H1 (cell line): ENCODE measurements around the gene OPN3. TPM values are rescaled to one million over a fixed set of nuclear protein-coding genes. Genes with fewer than 3 reads are reported as not detected.

ENCODE experiments used
- CTCF ChIA-PET: fragments of 300-600 bp; sonication (Branson Sonifier 250); formaldehyde crosslinking; loops from one replicate; lab custom pipeline; 2021; ENCODE audit not compliant: partially characterized antibody; lab: Charles Lee
- POLR2A ChIA-PET: fragments of 300-600 bp; sonication (Branson Sonifier 250); formaldehyde crosslinking; loops from one replicate; lab custom pipeline; 2021; ENCODE audit warnings: inconsistent platforms; ENCODE audit not compliant: partially characterized antibody; lab: Charles Lee
- DNase-seq, 2 experiments: peaks; one replicate each; pipeline versions ENCODE4 v3.0.0 to v3.0.0-alpha.2; 2010 to 2022; ENCODE audit warnings: low spot score in 2 of 2, low read depth in 1 of 2, mixed read lengths in 1 of 2
- FAIRE-seq: peaks from 2 replicates; lab custom pipeline; 2011; peaks lifted over from hg19 to GRCh38; lab: Jason Lieb, UNC
- H2AFZ ChIP-seq: 2 replicates; pipeline ENCODE4 v1.8.1; 2012; ENCODE audit warnings: low read length, inconsistent platforms
- H2AK5ac ChIP-seq: 2 replicates; pipeline ENCODE4 v1.6.1; 2013; ENCODE audit warnings: low read depth, low read length
- H2BK120ac ChIP-seq: replicated peaks from 2 replicates; pipeline ENCODE3; 2013; ENCODE audit warnings: low read depth, low read length, inconsistent platforms
- H2BK12ac ChIP-seq: 2 replicates; pipeline ENCODE4 v1.6.1; 2013; ENCODE audit warnings: low read depth, low read length
- H2BK15ac ChIP-seq: 2 replicates; pipeline ENCODE4 v1.6.1; 2013; ENCODE audit warnings: low read length
- H2BK20ac ChIP-seq: 2 replicates; pipeline ENCODE4 v1.6.1; 2013; ENCODE audit warnings: low read length
- H2BK5ac ChIP-seq: 2 replicates; pipeline ENCODE4 v1.6.1; 2013; ENCODE audit warnings: low read depth, low read length
- H3K14ac ChIP-seq: 2 replicates; pipeline ENCODE4 v1.6.1; 2013; ENCODE audit warnings: inconsistent platforms; ENCODE audit not compliant: insufficient read length
- H3K18ac ChIP-seq: 2 replicates; pipeline ENCODE4 v1.6.1; 2013; ENCODE audit warnings: low read length; ENCODE audit errors: extremely low read depth
- H3K23ac ChIP-seq: 2 replicates; pipeline ENCODE4 v1.6.1; 2013; ENCODE audit warnings: inconsistent platforms; ENCODE audit not compliant: insufficient read length
- H3K23me2 ChIP-seq: 2 replicates; pipeline ENCODE4 v1.6.1; 2013; ENCODE audit warnings: low read depth, low read length
- H3K27ac ChIP-seq: 2 replicates; pipeline ENCODE4 v1.6.1; 2011; ENCODE audit warnings: low read depth, low read length, inconsistent platforms
- H3K27me3 ChIP-seq, 4 experiments: replicated peaks in 1 of 4; 1 replicate in 1 of 4; 2 replicates in 3 of 4; pipeline versions ENCODE4 v1.6.1 to v1.8.1; 2011 to 2013; ENCODE audit warnings: low read length in 3 of 4, mild to moderate bottlenecking in 3 of 4, inconsistent platforms in 2 of 4, mixed read lengths in 2 of 4, moderate library complexity in 1 of 4; ENCODE audit not compliant: control insufficient read depth in 3 of 4, insufficient read depth in 3 of 4; ENCODE audit errors: extremely low read depth in 1 of 4
- H3K36me3 ChIP-seq, 4 experiments: 2 replicates each; pipeline versions ENCODE4 v1.6.1 to v1.8.1; 2011 to 2013; ENCODE audit warnings: mild to moderate bottlenecking in 4 of 4, low read length in 3 of 4, moderate library complexity in 2 of 4, control low read depth in 1 of 4, inconsistent platforms in 1 of 4; ENCODE audit not compliant: insufficient read depth in 4 of 4, control insufficient read depth in 2 of 4
- H3K4ac ChIP-seq: replicated peaks from 2 replicates; pipeline ENCODE3; 2013; ENCODE audit warnings: low read length, low read depth, mixed read lengths, inconsistent platforms; ENCODE audit not compliant: insufficient read length
- H3K4me1 ChIP-seq, 4 experiments: replicated peaks in 1 of 4; 1 replicate in 1 of 4; 2 replicates in 3 of 4; pipeline versions ENCODE4 v1.6.1 to v1.8.1; 2011 to 2013; ENCODE audit warnings: low read length in 3 of 4, inconsistent platforms in 2 of 4, mixed read lengths in 1 of 4; ENCODE audit not compliant: insufficient read depth in 4 of 4, control insufficient read depth in 3 of 4
- H3K4me2 ChIP-seq, 2 experiments: 2 replicates each; pipeline versions ENCODE4 v1.6.1 to v1.8.1; 2011 to 2013; ENCODE audit warnings: low read depth in 2 of 2, low read length in 2 of 2, control low read depth in 1 of 2, inconsistent platforms in 1 of 2, mild to moderate bottlenecking in 1 of 2; ENCODE audit not compliant: insufficient read depth in 1 of 2
- H3K4me3 ChIP-seq, 4 experiments: fragments of 200-600, 300-600 bp in 1 of 4; sonication (generic), shearing (Covaris generic), sonication (Bioruptor Twin) in 1 of 4; 2 replicates each; pipeline versions ENCODE4 v1.5.1 to v1.8.1; 2011 to 2016; ENCODE audit warnings: low read length in 4 of 4, low read depth in 3 of 4, control low read depth in 2 of 4, inconsistent platforms in 2 of 4, mild to moderate bottlenecking in 2 of 4, mixed read lengths in 1 of 4, moderate library complexity in 1 of 4; ENCODE audit not compliant: insufficient read depth in 2 of 4; ENCODE audit errors: extremely low read depth in 1 of 4
- H3K56ac ChIP-seq: replicated peaks from 2 replicates; pipeline ENCODE3; 2013; ENCODE audit warnings: low read depth, mild to moderate bottlenecking, mixed read lengths, low read length, inconsistent platforms; ENCODE audit not compliant: insufficient read length
- H3K79me1 ChIP-seq: 2 replicates; pipeline ENCODE4 v1.6.1; 2013; ENCODE audit warnings: low read depth, low read length, control low read depth
- H3K79me2 ChIP-seq, 2 experiments: 2 replicates each; pipeline versions ENCODE4 v1.6.1 to v1.8.1; 2012 to 2013; ENCODE audit warnings: low read length in 2 of 2, mild to moderate bottlenecking in 2 of 2, inconsistent platforms in 1 of 2; ENCODE audit not compliant: insufficient read depth in 2 of 2, control insufficient read depth in 1 of 2
- H3K9ac ChIP-seq, 4 experiments: replicated peaks in 1 of 4; 1 replicate in 1 of 4; 2 replicates in 3 of 4; pipeline versions ENCODE4 v1.6.1 to v1.8.1; 2011 to 2013; ENCODE audit warnings: low read depth in 3 of 4, low read length in 3 of 4, control low read depth in 2 of 4, mild to moderate bottlenecking in 2 of 4, moderate library complexity in 2 of 4, inconsistent platforms in 1 of 4; ENCODE audit errors: extremely low read depth in 1 of 4
- H3K9me3 ChIP-seq, 2 experiments: 2 replicates each; pipeline versions ENCODE4 v1.6.1 to v1.8.1; 2012 to 2013; ENCODE audit warnings: mild to moderate bottlenecking in 2 of 2, moderate library complexity in 2 of 2, control low read depth in 1 of 2, inconsistent platforms in 1 of 2, low read depth in 1 of 2, low read length in 1 of 2, mixed read lengths in 1 of 2; ENCODE audit not compliant: insufficient read depth in 2 of 2
- H4K20me1 ChIP-seq, 2 experiments: replicated peaks in 1 of 2; 2 replicates each; pipeline versions ENCODE3 to v1.8.1; 2011 to 2013; ENCODE audit warnings: inconsistent platforms in 2 of 2, low read length in 2 of 2, mild to moderate bottlenecking in 1 of 2; ENCODE audit not compliant: insufficient read depth in 2 of 2, control insufficient read depth in 1 of 2
- H4K5ac ChIP-seq: 2 replicates; pipeline ENCODE4 v1.6.1; 2013; ENCODE audit warnings: low read length, low read depth, mixed read lengths, inconsistent platforms; ENCODE audit not compliant: insufficient read length
- H4K8ac ChIP-seq: 2 replicates; pipeline ENCODE4 v1.8.0; 2013; ENCODE audit warnings: mild to moderate bottlenecking, moderate library complexity, low read length, inconsistent platforms; ENCODE audit not compliant: insufficient read depth; ENCODE audit errors: extremely low read depth
- H4K91ac ChIP-seq: replicated peaks from 2 replicates; pipeline ENCODE3; 2013; ENCODE audit warnings: low read length, mixed read lengths, inconsistent platforms; ENCODE audit not compliant: insufficient read length
- KDM1A ChIP-seq: fragments of 200-600, 300-600 bp; sonication (generic); IDR thresholded peaks from 2 replicates; pipeline ENCODE4 v1.7.1; 2016; ENCODE audit warnings: mild to moderate bottlenecking, low read length, borderline replicate concordance
- SIRT6 ChIP-seq: IDR thresholded peaks from one replicate; pipeline ENCODE4 v1.7.1; 2012; ENCODE audit warnings: low read length, inconsistent platforms
- SIX5 ChIP-seq: IDR thresholded peaks from 2 replicates; pipeline ENCODE4 v1.6.1; 2011; ENCODE audit warnings: mild to moderate bottlenecking, low read depth, low read length
- SRF ChIP-seq: IDR thresholded peaks from 2 replicates; pipeline ENCODE4 v1.6.1; 2011; ENCODE audit warnings: mild to moderate bottlenecking, low read depth, low read length, moderate library complexity
- polyA plus RNA-seq, 7 experiments: library from polyadenylated mRNA; depleted of rRNA in 3 of 7; stranded (reverse) in 5 of 7; unstranded in 2 of 7; fragments of >200 nt in 5 of 7; fragments of 200-250 nt in 2 of 7; gene quantifications; 1 replicate in 5 of 7; 2 replicates in 1 of 7; 4 replicates in 1 of 7; pipeline versions ENCODE4 v1.2.1 to v1.2.3, GENCODE V29; 2011 to 2013; ENCODE audit warnings: missing spikeins in 2 of 7, mixed read lengths in 2 of 7
- total RNA-seq: library from RNA; stranded (reverse); fragmentation: NEBNext Ultra II Directional; extraction: Animal tissue kit (Norgen Biotek cat#: 25700); gene quantifications from 2 replicates; pipeline ENCODE4 v1.2.1, GENCODE V29; 2021

Gene OPN3
- total and polyA plus RNA-seq, 2 of the 8 experiments (the other 6 are each of a cell fraction or from before 2014, with no cell fraction given): 8.8 to 19.4 TPM

DNA sequence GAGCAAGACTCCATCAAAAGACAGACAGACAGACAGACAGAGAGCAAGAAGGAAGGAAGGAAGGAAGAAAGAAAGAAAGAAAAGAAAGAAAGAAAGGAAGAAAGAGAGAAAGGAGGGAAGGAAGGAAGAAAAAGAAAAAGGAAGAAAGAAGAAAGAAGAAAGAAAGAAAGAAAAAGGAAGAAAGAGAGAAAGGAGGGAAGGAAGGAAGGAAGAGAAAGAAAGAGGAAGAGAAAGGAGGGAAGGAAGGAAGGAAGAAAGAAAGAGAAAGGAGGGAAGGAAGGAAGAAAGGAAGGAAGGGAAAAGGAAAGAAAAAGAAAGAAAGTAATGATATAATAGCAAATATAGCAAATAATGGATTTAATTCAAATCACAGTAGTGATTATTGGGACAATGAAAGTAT is 32.7 kb downstream of the OPN3 start:
- H2BK120ac ChIP-seq: no peak overlapping the region
- peaks cover 2 to 3% of the 10 kb centered on the region in 2 experiments for H4K20me1 ChIP-seq
- no peaks in the 10 kb centered on the region for H3K79me1 ChIP-seq
- H3K4me2 ChIP-seq: no peak overlapping the region
- no peak overlapping the region for H2BK15ac ChIP-seq
- H4K91ac ChIP-seq: no peak overlapping the region
- H3K9me3 ChIP-seq: no peaks in the 10 kb centered on the region
- no peak overlapping the region for H3K14ac ChIP-seq
- no peak overlapping the region for H3K4ac ChIP-seq
- H2AFZ ChIP-seq: no peak overlapping the region
- no peak overlapping the region for H4K5ac ChIP-seq
- ChIA-PET CTCF (interaction anchor here (1.1 to 1.8 kb wide), 3 partner anchors 14 to 227 kb away, joined by 3 to 8 read pairs (median 3); no protein-coding TSS in a partner anchor), POLR2A (no interaction called here)
- no peak overlapping the region for H2BK5ac ChIP-seq
- H3K4me3 ChIP-seq: no peak overlapping the region
- no peak overlapping the region for H3K18ac ChIP-seq
- DNase-seq (no peak), FAIRE-seq (no peak)
- no peak overlapping the region for H3K23ac ChIP-seq
- no peak overlapping the region for H2BK12ac ChIP-seq
- no peak overlapping the region for H4K8ac ChIP-seq
- no peak overlapping the region for H3K27ac ChIP-seq
- no peaks in the 10 kb centered on the region for H3K27me3 ChIP-seq
- no peak overlapping the region for H3K9ac ChIP-seq
- no peaks in the 10 kb centered on the region for H3K23me2 ChIP-seq
- TF ChIP-seq SRF (no peak), KDM1A (no peak), SIX5 (no peak), SIRT6 (no peak)
- H3K36me3 ChIP-seq: no peaks in the 10 kb centered on the region
- H3K79me2 ChIP-seq: no peaks in the 10 kb centered on the region
- no peak overlapping the region for H3K56ac ChIP-seq
- H3K4me1 ChIP-seq: no peaks in the 10 kb centered on the region
- H2BK20ac ChIP-seq: no peak overlapping the region
- no peak overlapping the region for H2AK5ac ChIP-seq
